Peyer's patch (tissue), 4 donors: ENCODE data around the gene SHANK1.

Experiments
- POLR2A ChIP-seq, 2 donors: fragments of 450-650 bp; IDR thresholded peaks; one replicate each; pipeline ENCODE4 v1.5.1; 2017; ENCODE audit warnings: antibody characterized with exemption in 2 of 2, mild to moderate bottlenecking in 2 of 2, moderate library complexity in 2 of 2
- TF ChIP-seq, protein P1 (sequence below), 6 experiments: fragments of 450-650 bp in 4 of 6; fragments of 200-600 bp in 2 of 6; sonication (generic) in 1 of 6; IDR thresholded peaks; one replicate each; pipeline ENCODE4 v1.5.1; 2017 to 2019; ENCODE audit warnings: antibody characterized with exemption in 6 of 6, mild to moderate bottlenecking in 3 of 6, moderate library complexity in 1 of 6

DNA sequence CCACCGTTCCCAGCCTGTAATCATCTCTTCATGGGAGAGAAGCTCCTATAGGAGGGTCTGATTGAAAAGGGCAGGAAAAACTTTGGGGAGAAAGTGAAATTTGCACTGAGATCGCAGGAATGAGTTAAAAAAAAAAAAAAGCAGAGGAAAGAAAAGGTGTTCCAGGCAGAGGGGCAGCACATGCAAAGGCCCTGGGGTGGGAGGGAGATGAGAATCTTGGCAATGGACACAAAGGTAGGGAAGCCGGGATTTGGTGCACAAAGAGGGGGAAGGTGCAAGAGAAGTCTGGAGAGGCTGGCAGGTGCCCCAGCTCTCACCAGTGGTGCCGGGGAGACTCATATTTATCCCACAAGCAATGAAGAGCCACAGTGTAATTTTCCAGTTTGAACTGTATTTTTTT, 34.3 kb upstream of the SHANK1 start:
- TF ChIP-seq, protein P1, sequence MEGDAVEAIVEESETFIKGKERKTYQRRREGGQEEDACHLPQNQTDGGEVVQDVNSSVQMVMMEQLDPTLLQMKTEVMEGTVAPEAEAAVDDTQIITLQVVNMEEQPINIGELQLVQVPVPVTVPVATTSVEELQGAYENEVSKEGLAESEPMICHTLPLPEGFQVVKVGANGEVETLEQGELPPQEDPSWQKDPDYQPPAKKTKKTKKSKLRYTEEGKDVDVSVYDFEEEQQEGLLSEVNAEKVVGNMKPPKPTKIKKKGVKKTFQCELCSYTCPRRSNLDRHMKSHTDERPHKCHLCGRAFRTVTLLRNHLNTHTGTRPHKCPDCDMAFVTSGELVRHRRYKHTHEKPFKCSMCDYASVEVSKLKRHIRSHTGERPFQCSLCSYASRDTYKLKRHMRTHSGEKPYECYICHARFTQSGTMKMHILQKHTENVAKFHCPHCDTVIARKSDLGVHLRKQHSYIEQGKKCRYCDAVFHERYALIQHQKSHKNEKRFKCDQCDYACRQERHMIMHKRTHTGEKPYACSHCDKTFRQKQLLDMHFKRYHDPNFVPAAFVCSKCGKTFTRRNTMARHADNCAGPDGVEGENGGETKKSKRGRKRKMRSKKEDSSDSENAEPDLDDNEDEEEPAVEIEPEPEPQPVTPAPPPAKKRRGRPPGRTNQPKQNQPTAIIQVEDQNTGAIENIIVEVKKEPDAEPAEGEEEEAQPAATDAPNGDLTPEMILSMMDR (IDR thresholded peaks at IDR 0.05), result no peak
- TF ChIP-seq POLR2A (IDR thresholded peaks at IDR 0.05), result no peak
